K562 (cell line): ENCODE measurements around the gene C1orf56. TPM values are rescaled to one million over a fixed set of nuclear protein-coding genes. Genes with fewer than 3 reads are reported as not detected.

ENCODE experiments used
- CAMTA2 ChIP-seq: fragments of 250-450 bp; sonication (Bioruptor Pico); conservative IDR thresholded peaks from 2 replicates; pipeline ENCODE4 v1.5.1; 2022
- CBX3 ChIP-seq, 2 experiments: IDR thresholded peaks; 1 replicate in 1 of 2; 2 replicates in 1 of 2; pipeline ENCODE4 v1.6.1; 2012; ENCODE audit warnings: inconsistent platforms in 2 of 2, low read length in 2 of 2, borderline replicate concordance in 1 of 2, control low read depth in 1 of 2
- CLOCK ChIP-seq: fragments of 250-450 bp; sonication (Bioruptor Pico); IDR thresholded peaks from 2 replicates; pipeline ENCODE4 v1.4.0; 2020; ENCODE audit warnings: mild to moderate bottlenecking, moderate library complexity, borderline replicate concordance
- CTBP1 ChIP-seq: fragments of 450-650 bp; IDR thresholded peaks from 2 replicates; pipeline ENCODE4 v1.6.1; 2016; ENCODE audit warnings: borderline replicate concordance
- GABPA ChIP-seq: fragments of 200-800 bp; sonication (Bioruptor generic); conservative IDR thresholded peaks from 2 replicates; pipeline ENCODE4 v1.6.1; 2016; ENCODE audit warnings: low read depth, missing genetic modification characterization, missing compliant biosample characterization
- GMEB1 ChIP-seq: fragments of 250-450 bp; sonication (Bioruptor Pico); IDR thresholded peaks from 2 replicates; pipeline ENCODE4 v1.4.0; 2020; ENCODE audit warnings: mild to moderate bottlenecking
- MAFK ChIP-seq: IDR thresholded peaks from 2 replicates; pipeline ENCODE4 v1.6.1; 2011; ENCODE audit warnings: low read length, improper control_type of control experiment
- PHF8 ChIP-seq: fragments of 200-600 bp; sonication (generic); IDR thresholded peaks from 2 replicates; pipeline ENCODE4 v1.6.1; 2012; ENCODE audit warnings: mixed run types, mild to moderate bottlenecking, inconsistent platforms, low read length, moderate library complexity, borderline replicate concordance
- SRF ChIP-seq, 2 experiments: fragments of 250-450, 450-650 bp in 1 of 2; sonication (Bioruptor Pico) in 1 of 2; sonication (generic) in 1 of 2; formaldehyde crosslinking; IDR thresholded peaks; 2 replicates each; pipeline versions ENCODE4 v1.5.0 to v1.5.1; 2020 to 2022; ENCODE audit warnings: mild to moderate bottlenecking in 1 of 2, missing genetic modification reagents in 1 of 2
- TSHZ1 ChIP-seq: fragments of 250-450 bp; sonication (Bioruptor Pico); IDR thresholded peaks from 2 replicates; pipeline ENCODE4 v1.4.0; 2020; ENCODE audit warnings: mild to moderate bottlenecking, moderate library complexity
- ZBTB26 ChIP-seq: fragments of 450-650 bp; formaldehyde crosslinking; IDR thresholded peaks from 2 replicates; pipeline ENCODE4 v1.4.0; 2022; ENCODE audit warnings: missing genetic modification characterization
- ZBTB7A ChIP-seq: IDR thresholded peaks from 2 replicates; pipeline ENCODE4 v1.6.1; 2011; ENCODE audit warnings: low read depth, mild to moderate bottlenecking, low read length, moderate library complexity, borderline replicate concordance; ENCODE audit not compliant: control insufficient read depth
- ZEB2 ChIP-seq: fragments of 450-650 bp; IDR thresholded peaks from 2 replicates; pipeline ENCODE4 v1.6.1; 2016
- ZNF512 ChIP-seq: IDR thresholded peaks from 2 replicates; pipeline ENCODE4 v1.6.1; 2016; ENCODE audit warnings: missing genetic modification characterization, missing compliant biosample characterization
- ZNF764 ChIP-seq: fragments of 250-450 bp; sonication (Bioruptor Pico); IDR thresholded peaks from 2 replicates; pipeline ENCODE4 v1.4.0; 2020; ENCODE audit warnings: low read depth, mild to moderate bottlenecking, moderate library complexity
- ZZZ3 ChIP-seq: fragments of 450-650 bp; IDR thresholded peaks from 2 replicates; pipeline ENCODE4 v1.6.1; 2016; ENCODE audit warnings: antibody characterized with exemption, mild to moderate bottlenecking, moderate library complexity
- polyA plus RNA-seq, 8 experiments: library from polyadenylated mRNA; depleted of rRNA in 4 of 8; stranded (reverse) in 5 of 8; unstranded in 3 of 8; fragments of >200 nt; fragmentation: Nextera tagmentation in 2 of 8; fragmentation: Illumina TruSeq in 1 of 8; extraction: Ambion mirVana in 2 of 8; extraction: Trizol in 1 of 8; gene quantifications; 2 replicates each; pipeline versions ENCODE4 v1.2.1 to v1.2.3, GENCODE V29; 2011 to 2014; ENCODE audit warnings: inconsistent platforms in 1 of 8, missing spikeins in 1 of 8
- total RNA-seq, 7 experiments: library from RNA; depleted of rRNA in 6 of 7; stranded (reverse); fragments of >200 nt in 6 of 7; fragmentation: Illumina TruSeq in 2 of 7; extraction: Trizol in 2 of 7; gene quantifications; 2 replicates each; pipeline versions ENCODE4 v1.2.1 to v1.2.3, GENCODE V29; 2011 to 2021; ENCODE audit warnings: low replicate concordance in 1 of 7

Gene C1orf56
- total and polyA plus RNA-seq, 9 of the 15 experiments (the other 6 are each of a cell fraction or from before 2014, with no cell fraction given), result 0.18 to 15.7 (median 1.1) TPM

GRCh38 chr1:150999051-150999674 lies 48.4 kb upstream of the C1orf56 start (continued):
- TF ChIP-seq ZNF512 (no peak), PHF8 (peak; percentile 26; the same call in 1 of the 2 replicates), CLOCK (CRISPR knock-in tag) (no peak), ZBTB7A (peak; percentile 62; the same call in 1 of the 2 replicates), CAMTA2 (CRISPR knock-in tag) (no peak), ZZZ3 (no peak), CTBP1 (peak; percentile 45; the same call in 1 of the 2 replicates), ZNF764 (no peak), GABPA (tag) (peak; percentile 62), CBX3 (IDR thresholded peaks at IDR 0.05; ENCODE audit: borderline replicate concordance in 1 of 2, low read length in 2 of 2) (no peak), MAFK (peak; percentile 86), ZEB2 (no peak), SRF (CRISPR knock-in tag; IDR thresholded peaks at IDR 0.05) (0 out of 4 replicates have a peak, but pooled peaks of 1 of the 2 experiments have one; percentile 34), ZBTB26 (no peak), GMEB1 (no peak), TSHZ1 (CRISPR knock-in tag) (no peak)
